ENCODE results near the gene ZNF407.

Gene ZNF407

GRCh38 chr18:74901362-74902146, 303.9 kb downstream of the ZNF407 start:
- H3K4me1 Mint-ChIP-seq, result peaks cover 46% of the 10 kb centered on the region

DNA sequence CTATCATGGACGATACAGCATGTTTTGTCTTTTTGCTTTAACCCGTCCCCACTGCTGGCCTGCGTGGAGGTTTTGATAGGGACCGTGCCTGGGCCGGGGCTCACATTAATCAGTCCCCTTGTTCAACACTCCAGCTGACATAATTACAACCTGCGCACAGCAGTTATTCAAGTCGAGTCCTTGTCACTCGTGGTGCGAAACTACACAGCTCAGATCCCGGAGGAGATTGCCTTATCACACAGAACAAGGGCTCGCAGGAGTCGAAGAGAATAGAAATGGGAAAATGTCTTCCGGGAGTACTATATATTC, 304.4 kb downstream of the ZNF407 start:
- peak; percentile 15 for DNase-seq
- peaks cover 41% of the 10 kb centered on the region for H3K4me1 Mint-ChIP-seq
- peaks cover 4% of the 10 kb centered on the region for H3K27me3 Mint-ChIP-seq (ENCODE audit: low read depth, poor library complexity)
- TF ChIP-seq, protein P1, sequence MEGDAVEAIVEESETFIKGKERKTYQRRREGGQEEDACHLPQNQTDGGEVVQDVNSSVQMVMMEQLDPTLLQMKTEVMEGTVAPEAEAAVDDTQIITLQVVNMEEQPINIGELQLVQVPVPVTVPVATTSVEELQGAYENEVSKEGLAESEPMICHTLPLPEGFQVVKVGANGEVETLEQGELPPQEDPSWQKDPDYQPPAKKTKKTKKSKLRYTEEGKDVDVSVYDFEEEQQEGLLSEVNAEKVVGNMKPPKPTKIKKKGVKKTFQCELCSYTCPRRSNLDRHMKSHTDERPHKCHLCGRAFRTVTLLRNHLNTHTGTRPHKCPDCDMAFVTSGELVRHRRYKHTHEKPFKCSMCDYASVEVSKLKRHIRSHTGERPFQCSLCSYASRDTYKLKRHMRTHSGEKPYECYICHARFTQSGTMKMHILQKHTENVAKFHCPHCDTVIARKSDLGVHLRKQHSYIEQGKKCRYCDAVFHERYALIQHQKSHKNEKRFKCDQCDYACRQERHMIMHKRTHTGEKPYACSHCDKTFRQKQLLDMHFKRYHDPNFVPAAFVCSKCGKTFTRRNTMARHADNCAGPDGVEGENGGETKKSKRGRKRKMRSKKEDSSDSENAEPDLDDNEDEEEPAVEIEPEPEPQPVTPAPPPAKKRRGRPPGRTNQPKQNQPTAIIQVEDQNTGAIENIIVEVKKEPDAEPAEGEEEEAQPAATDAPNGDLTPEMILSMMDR (IDR thresholded peaks at IDR 0.05), result no peak
- peak overlapping the region; percentile 74 for H3K27ac Mint-ChIP-seq
- no peaks in the 10 kb centered on the region for H3K36me3 Mint-ChIP-seq (ENCODE audit: low read depth)
- H3K4me3 Mint-ChIP-seq, result no peak overlapping the region
- no peaks in the 10 kb centered on the region for H3K9me3 Mint-ChIP-seq

More at GRCh38 chr18:74901362-74902146, 303.9 kb downstream of the ZNF407 start:
- H3K27ac Mint-ChIP-seq, result peak overlapping the region; percentile 74
- TF ChIP-seq, protein P1 (IDR thresholded peaks at IDR 0.05), result no peak
- no peaks in the 10 kb centered on the region for H3K9me3 Mint-ChIP-seq
- no peak for DNase-seq
- peaks cover 4% of the 10 kb centered on the region for H3K27me3 Mint-ChIP-seq (ENCODE audit: low read depth, poor library complexity)
- H3K36me3 Mint-ChIP-seq (ENCODE audit: low read depth), result no peaks in the 10 kb centered on the region
- H3K4me3 Mint-ChIP-seq, result no peak overlapping the region

GRCh38 chr18:74905247-74905646, 307.6 kb downstream of the ZNF407 start:
- H3K4me1 Mint-ChIP-seq, result peaks cover 26% of the 10 kb centered on the region
- TF ChIP-seq, protein P1 (IDR thresholded peaks at IDR 0.05), result no peak
- no peaks in the 10 kb centered on the region for H3K36me3 Mint-ChIP-seq (ENCODE audit: low read depth)
- no peak for DNase-seq
- H3K27me3 Mint-ChIP-seq (ENCODE audit: low read depth, poor library complexity), result no peaks in the 10 kb centered on the region
- no peak overlapping the region for H3K4me3 Mint-ChIP-seq
- no peak overlapping the region for H3K27ac Mint-ChIP-seq
- no peaks in the 10 kb centered on the region for H3K9me3 Mint-ChIP-seq

DNA sequence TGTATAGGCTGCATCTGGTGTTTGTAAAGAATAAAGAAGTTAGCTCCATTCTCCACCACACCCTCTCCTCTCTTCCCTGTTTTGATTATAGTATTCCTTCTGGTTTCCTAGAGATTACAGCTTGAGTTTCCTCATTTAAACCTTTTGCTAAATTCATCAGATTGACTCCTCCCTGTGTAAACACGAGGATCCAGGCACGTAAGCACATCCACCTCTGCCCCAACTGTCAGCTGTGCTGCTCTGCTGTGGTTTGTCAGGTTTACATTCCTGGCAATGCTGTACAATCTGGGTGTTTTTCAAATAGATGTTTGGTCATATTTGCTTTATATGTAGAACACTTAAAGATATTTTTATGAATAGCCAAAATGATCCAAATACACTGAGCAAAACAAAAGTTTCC, 308.5 kb downstream of the ZNF407 start:
- H3K27me3 Mint-ChIP-seq (ENCODE audit: low read depth, poor library complexity), result no peaks in the 10 kb centered on the region
- H3K27ac Mint-ChIP-seq, result no peak overlapping the region
- TF ChIP-seq, protein P1 (IDR thresholded peaks at IDR 0.05), result no peak
- no peak for DNase-seq
- no peaks in the 10 kb centered on the region for H3K36me3 Mint-ChIP-seq (ENCODE audit: low read depth)
- H3K4me1 Mint-ChIP-seq, result peaks cover 22% of the 10 kb centered on the region
- no peak overlapping the region for H3K4me3 Mint-ChIP-seq
- H3K9me3 Mint-ChIP-seq, result no peaks in the 10 kb centered on the region

DNA sequence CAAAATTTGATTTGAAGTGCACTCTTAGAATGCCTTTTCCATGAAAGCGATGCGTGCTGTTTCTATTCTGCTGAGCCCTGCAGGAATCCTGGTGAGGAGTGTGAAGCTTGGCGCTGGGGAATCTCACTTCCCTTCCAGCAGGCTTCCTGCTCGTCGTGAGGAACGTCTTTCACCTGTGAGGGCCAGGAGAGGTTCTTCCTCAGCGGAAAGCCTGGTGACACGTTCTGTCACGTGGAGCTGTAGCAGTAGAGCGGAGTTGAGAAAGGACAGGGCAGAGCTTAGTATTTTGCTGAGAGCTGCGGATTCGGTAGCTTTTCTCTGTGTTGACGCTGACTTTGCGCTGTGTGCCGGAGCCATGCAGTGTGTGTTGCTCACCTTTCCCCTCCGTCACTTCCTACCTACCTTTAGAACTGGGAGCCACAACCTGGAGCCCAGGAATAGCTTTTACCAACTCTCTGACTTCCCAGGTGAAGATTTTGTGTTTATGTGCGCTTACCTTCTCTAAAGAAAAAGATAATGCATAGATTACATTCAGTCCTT, 316.5 kb downstream of the ZNF407 start:
- TF ChIP-seq, protein P1 (IDR thresholded peaks at IDR 0.05), result no peak
- Mint-ChIP-seq H3K36me3 (ENCODE audit: low read depth) (no peaks in the 10 kb centered on the region), H3K27me3 (ENCODE audit: low read depth, poor library complexity) (peaks cover 2% of the 10 kb centered on the region), H3K4me3 (no peak overlapping the region), H3K9me3 (no peaks in the 10 kb centered on the region), H3K4me1 (peaks cover 5% of the 10 kb centered on the region), H3K27ac (no peak overlapping the region)
- no peak for DNase-seq

- no peak for DNase-seq
- TF ChIP-seq, protein P1 (IDR thresholded peaks at IDR 0.05), result no peak
- H3K4me3 Mint-ChIP-seq, result no peak overlapping the region
- no peaks in the 10 kb centered on the region for H3K9me3 Mint-ChIP-seq
- H3K27me3 Mint-ChIP-seq (ENCODE audit: low read depth, poor library complexity), result peaks cover 2% of the 10 kb centered on the region
- H3K27ac Mint-ChIP-seq, result no peak overlapping the region
- peaks cover 10% of the 10 kb centered on the region for H3K4me1 Mint-ChIP-seq
- no peaks in the 10 kb centered on the region for H3K36me3 Mint-ChIP-seq (ENCODE audit: low read depth)
These were observed 317.0 kb downstream of the ZNF407 start for GRCh38 chr18:74914648-74915047.
